ENCODE measurements around the gene TBC1D1. TPM values are rescaled to one million over a fixed set of nuclear protein-coding genes. Genes with fewer than 3 reads are reported as not detected.

The TBC1D1 gene
- polyA plus RNA-seq, 1 donor from 2014 or later: 23.2 TPM

DNA sequence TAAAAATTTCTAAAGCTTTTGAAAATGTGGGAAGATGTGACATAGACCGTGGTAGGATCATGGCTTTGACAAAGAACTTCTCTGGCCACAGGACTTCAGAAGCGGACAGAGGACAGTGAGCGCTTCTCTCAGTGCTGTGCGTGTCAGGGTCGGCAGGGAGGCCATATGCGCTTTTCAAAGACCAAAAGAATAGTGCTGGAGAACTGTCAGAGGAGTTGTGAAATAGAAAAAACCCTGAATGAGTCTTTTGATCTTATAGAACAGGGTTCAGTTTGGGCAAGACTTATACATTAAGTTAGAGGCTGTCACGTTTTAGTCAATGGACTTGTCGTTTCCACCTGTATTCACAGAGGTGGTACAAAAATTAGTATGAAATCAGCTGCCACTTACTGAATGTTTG lies 146.7 kb downstream of the TBC1D1 start:
- Histone ChIP-seq H3K36me3 (ENCODE audit: insufficient read depth, low read length) (no peaks in the 10 kb centered on the region), H3K9me3 (ENCODE audit: low read length) (no peaks in the 10 kb centered on the region), H3K9ac (ENCODE audit: low read length) (no peak overlapping the region), H3K4me2 (ENCODE audit: low read length) (no peak overlapping the region), H3K4me3 (ENCODE audit: low read length) (no peak overlapping the region), H3F3A (ENCODE audit: insufficient read depth, low read length, poor library complexity, severe bottlenecking) (no peaks in the 10 kb centered on the region), H4K20me1 (ENCODE audit: insufficient read depth) (no peaks in the 10 kb centered on the region), H3K27me3 (ENCODE audit: insufficient read depth, low read depth, low read length) (no peaks in the 10 kb centered on the region), H2AFZ (ENCODE audit: low read depth, low read length) (no peak overlapping the region), H3K79me2 (replicated peaks; ENCODE audit: insufficient read depth, low read length) (no peaks in the 10 kb centered on the region), H3K27ac (ENCODE audit: low read length) (no peak overlapping the region), H3K9me2 (ENCODE audit: insufficient read depth, low read length) (no peaks in the 10 kb centered on the region)
- TF ChIP-seq SMC3 (conservative IDR thresholded peaks at IDR 0.05; ENCODE audit: poor library complexity) (no peak), TAF1 (IDR thresholded peaks at IDR 0.05; ENCODE audit: low read depth) (no peak), MXI1 (conservative IDR thresholded peaks at IDR 0.05; ENCODE audit: poor library complexity, severe bottlenecking) (no peak), EZH2 (IDR thresholded peaks at IDR 0.05; ENCODE audit: borderline replicate concordance, insufficient read depth, low read length, poor library complexity, severe bottlenecking) (no peak), POLR2AphosphoS5 (IDR thresholded peaks at IDR 0.05) (no peak), EP300 (conservative IDR thresholded peaks at IDR 0.05; ENCODE audit: poor library complexity, severe bottlenecking) (no peak), RAD21 (conservative IDR thresholded peaks at IDR 0.05) (no peak)
- TF ChIP-seq, protein P1, sequence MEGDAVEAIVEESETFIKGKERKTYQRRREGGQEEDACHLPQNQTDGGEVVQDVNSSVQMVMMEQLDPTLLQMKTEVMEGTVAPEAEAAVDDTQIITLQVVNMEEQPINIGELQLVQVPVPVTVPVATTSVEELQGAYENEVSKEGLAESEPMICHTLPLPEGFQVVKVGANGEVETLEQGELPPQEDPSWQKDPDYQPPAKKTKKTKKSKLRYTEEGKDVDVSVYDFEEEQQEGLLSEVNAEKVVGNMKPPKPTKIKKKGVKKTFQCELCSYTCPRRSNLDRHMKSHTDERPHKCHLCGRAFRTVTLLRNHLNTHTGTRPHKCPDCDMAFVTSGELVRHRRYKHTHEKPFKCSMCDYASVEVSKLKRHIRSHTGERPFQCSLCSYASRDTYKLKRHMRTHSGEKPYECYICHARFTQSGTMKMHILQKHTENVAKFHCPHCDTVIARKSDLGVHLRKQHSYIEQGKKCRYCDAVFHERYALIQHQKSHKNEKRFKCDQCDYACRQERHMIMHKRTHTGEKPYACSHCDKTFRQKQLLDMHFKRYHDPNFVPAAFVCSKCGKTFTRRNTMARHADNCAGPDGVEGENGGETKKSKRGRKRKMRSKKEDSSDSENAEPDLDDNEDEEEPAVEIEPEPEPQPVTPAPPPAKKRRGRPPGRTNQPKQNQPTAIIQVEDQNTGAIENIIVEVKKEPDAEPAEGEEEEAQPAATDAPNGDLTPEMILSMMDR (IDR thresholded peaks at IDR 0.05; ENCODE audit: poor library complexity, severe bottlenecking): no peak
- TF ChIP-seq, protein P2, sequence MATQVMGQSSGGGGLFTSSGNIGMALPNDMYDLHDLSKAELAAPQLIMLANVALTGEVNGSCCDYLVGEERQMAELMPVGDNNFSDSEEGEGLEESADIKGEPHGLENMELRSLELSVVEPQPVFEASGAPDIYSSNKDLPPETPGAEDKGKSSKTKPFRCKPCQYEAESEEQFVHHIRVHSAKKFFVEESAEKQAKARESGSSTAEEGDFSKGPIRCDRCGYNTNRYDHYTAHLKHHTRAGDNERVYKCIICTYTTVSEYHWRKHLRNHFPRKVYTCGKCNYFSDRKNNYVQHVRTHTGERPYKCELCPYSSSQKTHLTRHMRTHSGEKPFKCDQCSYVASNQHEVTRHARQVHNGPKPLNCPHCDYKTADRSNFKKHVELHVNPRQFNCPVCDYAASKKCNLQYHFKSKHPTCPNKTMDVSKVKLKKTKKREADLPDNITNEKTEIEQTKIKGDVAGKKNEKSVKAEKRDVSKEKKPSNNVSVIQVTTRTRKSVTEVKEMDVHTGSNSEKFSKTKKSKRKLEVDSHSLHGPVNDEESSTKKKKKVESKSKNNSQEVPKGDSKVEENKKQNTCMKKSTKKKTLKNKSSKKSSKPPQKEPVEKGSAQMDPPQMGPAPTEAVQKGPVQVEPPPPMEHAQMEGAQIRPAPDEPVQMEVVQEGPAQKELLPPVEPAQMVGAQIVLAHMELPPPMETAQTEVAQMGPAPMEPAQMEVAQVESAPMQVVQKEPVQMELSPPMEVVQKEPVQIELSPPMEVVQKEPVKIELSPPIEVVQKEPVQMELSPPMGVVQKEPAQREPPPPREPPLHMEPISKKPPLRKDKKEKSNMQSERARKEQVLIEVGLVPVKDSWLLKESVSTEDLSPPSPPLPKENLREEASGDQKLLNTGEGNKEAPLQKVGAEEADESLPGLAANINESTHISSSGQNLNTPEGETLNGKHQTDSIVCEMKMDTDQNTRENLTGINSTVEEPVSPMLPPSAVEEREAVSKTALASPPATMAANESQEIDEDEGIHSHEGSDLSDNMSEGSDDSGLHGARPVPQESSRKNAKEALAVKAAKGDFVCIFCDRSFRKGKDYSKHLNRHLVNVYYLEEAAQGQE (IDR thresholded peaks at IDR 0.05; ENCODE audit: borderline replicate concordance): no peak

DNA sequence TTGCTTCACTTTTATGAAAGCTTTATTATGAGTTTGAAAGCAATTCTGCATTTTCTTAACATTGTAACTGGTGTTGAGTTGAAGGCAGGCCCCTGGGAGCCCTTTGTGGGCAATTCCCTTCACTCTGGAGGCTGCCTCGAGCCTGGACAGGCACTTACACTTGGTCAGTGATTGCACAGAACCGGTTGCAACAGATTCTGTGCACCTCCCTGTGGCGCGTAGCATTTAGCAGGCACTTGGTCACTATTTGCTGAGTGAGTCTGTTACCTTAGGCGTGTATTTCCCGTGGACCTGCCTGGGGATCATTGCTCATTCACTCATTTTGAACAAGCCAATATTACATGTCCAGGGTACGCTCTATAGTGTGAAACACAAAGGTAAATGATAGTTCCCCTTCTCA lies 149.7 kb downstream of the TBC1D1 start:
- Histone ChIP-seq H3K9ac (ENCODE audit: low read length) (no peak overlapping the region), H3K36me3 (ENCODE audit: insufficient read depth, low read length) (no peaks in the 10 kb centered on the region), H3K79me2 (replicated peaks; ENCODE audit: insufficient read depth, low read length) (no peaks in the 10 kb centered on the region), H3K27ac (ENCODE audit: low read length) (no peak overlapping the region), H3K27me3 (ENCODE audit: insufficient read depth, low read depth, low read length) (no peaks in the 10 kb centered on the region), H4K20me1 (ENCODE audit: insufficient read depth) (no peaks in the 10 kb centered on the region), H3K9me2 (ENCODE audit: insufficient read depth, low read length) (no peaks in the 10 kb centered on the region), H3K4me3 (ENCODE audit: low read length) (no peak overlapping the region), H3K4me2 (ENCODE audit: low read length) (no peak overlapping the region), H2AFZ (ENCODE audit: low read depth, low read length) (no peak overlapping the region), H3F3A (ENCODE audit: insufficient read depth, low read length, poor library complexity, severe bottlenecking) (no peaks in the 10 kb centered on the region), H3K9me3 (ENCODE audit: low read length) (no peaks in the 10 kb centered on the region)
- TF ChIP-seq, protein P1 (IDR thresholded peaks at IDR 0.05; ENCODE audit: poor library complexity, severe bottlenecking): no peak

Data from neural cell (in vitro differentiated cells).